ENCODE results near the gene CALML5. TPM values are rescaled to one million over a fixed set of nuclear protein-coding genes. Genes with fewer than 3 reads are reported as not detected.

Gene CALML5
- total RNA-seq, 1 donor from 2014 or later: not detected

GRCh38 chr10:5540080-5540479 is 40.7 kb upstream of the CALML5 start:
- no peaks in the 10 kb centered on the region for H3K27me3 Mint-ChIP-seq
- no peak for DNase-seq (ENCODE audit: extremely low spot score, unreplicated experiment)
- H3K4me3 Mint-ChIP-seq: no peak overlapping the region
- no peak for TF ChIP-seq CTCF (conservative IDR thresholded peaks at IDR 0.05)
- H3K9me3 Mint-ChIP-seq: peaks cover 12% of the 10 kb centered on the region
- H3K27ac Mint-ChIP-seq: no peak overlapping the region
- H3K36me3 Mint-ChIP-seq: peaks cover 4% of the 10 kb centered on the region
- H3K4me1 Mint-ChIP-seq (ENCODE audit: unreplicated experiment): peaks cover 23% of the 10 kb centered on the region

- no peak for DNase-seq (ENCODE audit: extremely low spot score, unreplicated experiment)
- Mint-ChIP-seq H3K4me1 (ENCODE audit: unreplicated experiment) (peaks cover 33% of the 10 kb centered on the region), H3K4me3 (no peak overlapping the region), H3K27me3 (no peaks in the 10 kb centered on the region), H3K36me3 (peaks cover under 1% of the 10 kb centered on the region), H3K9me3 (peaks cover 12% of the 10 kb centered on the region), H3K27ac (peak overlapping the region; percentile 23)
- TF ChIP-seq CTCF (conservative IDR thresholded peaks at IDR 0.05): no peak
Observed at GRCh38 chr10:5538892-5539651, 39.7 kb upstream of the CALML5 start.

GRCh38 chr10:5538446-5538845 is 39.1 kb upstream of the CALML5 start:
- no peaks in the 10 kb centered on the region for H3K36me3 Mint-ChIP-seq
- no peaks in the 10 kb centered on the region for H3K27me3 Mint-ChIP-seq
- peaks cover 38% of the 10 kb centered on the region for H3K4me1 Mint-ChIP-seq (ENCODE audit: unreplicated experiment)
- H3K9me3 Mint-ChIP-seq: peaks cover 12% of the 10 kb centered on the region
- peak overlapping the region; percentile 23 for H3K27ac Mint-ChIP-seq
- no peak for TF ChIP-seq CTCF (conservative IDR thresholded peaks at IDR 0.05)
- DNase-seq (ENCODE audit: extremely low spot score, unreplicated experiment): no peak
- H3K4me3 Mint-ChIP-seq: no peak overlapping the region

- DNase-seq (ENCODE audit: extremely low spot score, unreplicated experiment): no peak
- Mint-ChIP-seq H3K9me3 (peaks cover 12% of the 10 kb centered on the region), H3K36me3 (no peaks in the 10 kb centered on the region), H3K27me3 (no peaks in the 10 kb centered on the region), H3K4me1 (ENCODE audit: unreplicated experiment) (peaks cover 38% of the 10 kb centered on the region), H3K27ac (peak overlapping the region; percentile 60), H3K4me3 (no peak overlapping the region)
- no peak for TF ChIP-seq CTCF (conservative IDR thresholded peaks at IDR 0.05)
Observed at GRCh38 chr10:5537684-5538083, 38.3 kb upstream of the CALML5 start.

GRCh38 chr10:5536486-5537081 is 37.2 kb upstream of the CALML5 start:
- no peak for DNase-seq (ENCODE audit: extremely low spot score, unreplicated experiment)
- TF ChIP-seq CTCF (conservative IDR thresholded peaks at IDR 0.05): no peak
- no peak overlapping the region for H3K4me3 Mint-ChIP-seq

More at GRCh38 chr10:5536486-5537081, 37.2 kb upstream of the CALML5 start:
- Mint-ChIP-seq H3K27me3 (no peaks in the 10 kb centered on the region), H3K9me3 (peaks cover 12% of the 10 kb centered on the region), H3K36me3 (no peaks in the 10 kb centered on the region), H3K27ac (no peak overlapping the region), H3K4me1 (ENCODE audit: unreplicated experiment) (peaks cover 38% of the 10 kb centered on the region)

All from type B pancreatic cell (in vitro differentiated cells).